GM19035 (cell line): ENCODE results near the gene DNAAF2.
A peak's percentile ranks its signal among the peaks of the same experiment; 100 is the strongest.
"Not testable (repeated sequence)": the region's sequence is repeated elsewhere in the genome, so short reads cannot be mapped to it uniquely, and the experiment has no call there.

Experiments used
- ATAC-seq: cut with Tn5 transposase; IDR thresholded peaks from one replicate; pipeline ENCODE4 v1.9.1; 2021; ENCODE audit not compliant: unreplicated experiment

DNAAF2 gene

DNA sequence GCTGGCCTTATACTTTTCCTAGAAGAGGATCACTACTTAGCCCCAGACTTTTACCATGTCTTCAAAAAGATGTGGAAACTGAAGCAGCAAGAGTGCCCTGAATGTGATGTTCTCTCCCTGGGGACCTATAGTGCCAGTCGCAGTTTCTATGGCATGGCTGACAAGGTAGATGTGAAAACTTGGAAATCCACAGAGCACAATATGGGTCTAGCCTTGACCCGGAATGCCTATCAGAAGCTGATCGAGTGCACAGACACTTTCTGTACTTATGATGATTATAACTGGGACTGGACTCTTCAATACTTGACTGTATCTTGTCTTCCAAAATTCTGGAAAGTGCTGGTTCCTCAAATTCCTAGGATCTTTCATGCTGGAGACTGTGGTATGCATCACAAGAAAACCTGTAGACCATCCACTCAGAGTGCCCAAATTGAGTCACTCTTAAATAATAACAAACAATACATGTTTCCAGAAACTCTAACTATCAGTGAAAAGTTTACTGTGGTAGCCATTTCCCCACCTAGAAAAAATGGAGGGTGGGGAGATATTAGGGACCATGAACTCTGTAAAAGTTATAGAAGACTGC, 12.9 kb downstream of the DNAAF2 start:
- no peak for ATAC-seq

DNA sequence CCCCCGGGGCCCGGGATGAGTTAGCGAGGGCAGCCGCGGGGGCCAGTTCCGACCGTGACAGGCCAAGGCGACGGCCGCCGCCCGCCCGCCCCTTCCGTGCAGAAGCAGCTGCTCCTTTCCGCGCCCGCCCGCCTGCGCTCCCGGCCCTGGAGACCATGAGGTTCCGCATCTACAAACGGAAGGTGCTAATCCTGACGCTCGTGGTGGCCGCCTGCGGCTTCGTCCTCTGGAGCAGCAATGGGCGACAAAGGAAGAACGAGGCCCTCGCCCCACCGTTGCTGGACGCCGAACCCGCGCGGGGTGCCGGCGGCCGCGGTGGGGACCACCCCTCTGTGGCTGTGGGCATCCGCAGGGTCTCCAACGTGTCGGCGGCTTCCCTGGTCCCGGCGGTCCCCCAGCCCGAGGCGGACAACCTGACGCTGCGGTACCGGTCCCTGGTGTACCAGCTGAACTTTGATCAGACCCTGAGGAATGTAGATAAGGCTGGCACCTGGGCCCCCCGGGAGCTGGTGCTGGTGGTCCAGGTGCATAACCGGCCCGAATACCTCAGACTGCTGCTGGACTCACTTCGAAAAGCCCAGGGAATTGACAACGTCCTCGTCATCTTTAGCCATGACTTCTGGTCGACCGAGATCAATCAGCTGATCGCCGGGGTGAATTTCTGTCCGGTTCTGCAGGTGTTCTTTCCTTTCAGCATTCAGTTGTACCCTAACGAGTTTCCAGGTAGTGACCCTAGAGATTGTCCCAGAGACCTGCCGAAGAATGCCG, 13.7 kb downstream of the DNAAF2 start:
- peak; percentile 27 for ATAC-seq

- ATAC-seq: peak; percentile 90
Measured at GRCh38 chr14:49620182-49621113, 14.6 kb downstream of the DNAAF2 start, which contains the start of the genes MGAT2 and RPL36AL. MGAT2 (plus strand) TSS chr14:49620799; CDS start chr14:49621269, 470 bp downstream. RPL36AL (minus strand) TSS chr14:49620626; CDS start chr14:49619104, 1,522 bp downstream.

- ATAC-seq: no peak
Measured at GRCh38 chr14:49619730-49620129, 15.3 kb downstream of the DNAAF2 start.

DNA sequence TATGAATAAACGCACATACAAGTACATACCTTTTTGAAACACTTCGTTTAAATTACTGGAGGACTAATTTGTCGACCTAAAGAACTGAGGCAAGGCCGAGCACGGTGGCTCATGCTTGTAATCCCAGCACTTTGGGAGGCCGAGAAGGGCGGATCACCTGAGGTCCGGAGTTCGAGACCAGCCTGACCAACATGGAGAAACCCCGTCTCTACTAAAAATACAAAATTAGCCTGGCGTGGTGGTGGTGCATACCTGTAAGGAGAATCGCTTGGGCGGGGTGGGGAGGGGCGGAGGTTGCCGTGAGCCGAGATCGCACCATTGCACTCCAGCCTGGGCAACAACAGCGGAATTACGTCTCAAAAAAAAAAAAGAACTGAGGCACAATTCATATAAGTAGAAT, 15.8 kb downstream of the DNAAF2 start:
- ATAC-seq: not testable (repeated sequence)

DNA sequence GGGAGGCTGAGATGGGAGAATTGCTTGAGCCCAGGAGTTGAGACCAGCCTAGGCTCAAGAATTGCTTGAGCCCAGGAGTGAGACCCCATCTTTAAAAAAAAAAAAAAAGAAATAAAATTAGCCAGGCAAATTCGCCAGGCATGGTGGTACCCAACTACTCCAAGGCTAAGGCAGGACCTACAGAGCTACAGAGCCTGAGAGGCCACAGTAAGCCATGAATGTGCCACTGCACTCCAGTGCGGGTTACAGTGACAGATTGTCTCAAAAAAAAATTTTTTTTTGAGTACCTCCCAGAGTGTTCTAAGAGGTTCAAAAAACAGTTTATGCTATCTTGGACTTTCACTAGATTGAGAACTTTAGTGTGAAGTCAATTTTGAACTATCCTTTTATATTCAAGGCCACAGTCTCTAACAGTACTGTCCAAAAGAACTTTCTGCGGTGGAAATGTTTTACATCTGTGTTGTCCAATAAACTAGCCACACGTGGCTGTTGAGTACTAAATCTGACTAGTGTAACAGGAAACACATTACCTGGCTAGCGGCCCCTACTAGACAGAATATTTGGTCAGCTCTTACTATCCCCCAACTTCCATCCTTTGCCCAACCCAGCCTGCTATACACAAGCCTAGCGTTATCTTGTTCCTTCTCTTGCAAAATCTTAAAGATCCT, 17.1 kb downstream of the DNAAF2 start:
- no peak for ATAC-seq

GRCh38 chr14:49615776-49616175, 19.3 kb downstream of the DNAAF2 start:
- no peak for ATAC-seq

GRCh38 chr14:49614196-49614595, 20.8 kb downstream of the DNAAF2 start:
- no peak for ATAC-seq

GRCh38 chr14:49612671-49613070, 22.4 kb downstream of the DNAAF2 start:
- ATAC-seq: no peak

- ATAC-seq: no peak
Measured at GRCh38 chr14:49612251-49612650, 22.8 kb downstream of the DNAAF2 start.

DNA sequence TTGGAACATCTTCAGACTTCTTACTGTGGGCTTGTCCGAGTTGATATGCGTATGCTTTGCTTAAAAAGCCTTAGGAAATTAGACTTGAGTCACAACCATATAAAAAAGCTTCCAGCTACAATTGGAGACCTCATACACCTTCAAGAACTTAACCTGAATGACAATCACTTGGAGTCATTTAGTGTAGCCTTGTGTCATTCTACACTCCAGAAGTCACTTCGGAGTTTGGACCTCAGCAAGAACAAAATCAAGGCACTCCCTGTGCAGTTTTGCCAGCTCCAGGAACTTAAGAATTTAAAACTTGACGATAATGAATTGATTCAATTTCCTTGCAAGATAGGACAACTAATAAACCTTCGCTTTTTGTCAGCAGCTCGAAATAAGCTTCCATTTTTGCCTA, 27.5 kb downstream of the DNAAF2 start:
- no peak for ATAC-seq

GRCh38 chr14:49598485-49599300, 36.4 kb downstream of the DNAAF2 start, which contains the start of gene LRR1:
LRR1 (plus strand) TSS chr14:49598940; CDS start chr14:49599021, 81 bp downstream.
- peak; percentile 55 for ATAC-seq

- no peak for ATAC-seq
Measured at GRCh38 chr14:49598189-49598484, 36.9 kb downstream of the DNAAF2 start.

DNA sequence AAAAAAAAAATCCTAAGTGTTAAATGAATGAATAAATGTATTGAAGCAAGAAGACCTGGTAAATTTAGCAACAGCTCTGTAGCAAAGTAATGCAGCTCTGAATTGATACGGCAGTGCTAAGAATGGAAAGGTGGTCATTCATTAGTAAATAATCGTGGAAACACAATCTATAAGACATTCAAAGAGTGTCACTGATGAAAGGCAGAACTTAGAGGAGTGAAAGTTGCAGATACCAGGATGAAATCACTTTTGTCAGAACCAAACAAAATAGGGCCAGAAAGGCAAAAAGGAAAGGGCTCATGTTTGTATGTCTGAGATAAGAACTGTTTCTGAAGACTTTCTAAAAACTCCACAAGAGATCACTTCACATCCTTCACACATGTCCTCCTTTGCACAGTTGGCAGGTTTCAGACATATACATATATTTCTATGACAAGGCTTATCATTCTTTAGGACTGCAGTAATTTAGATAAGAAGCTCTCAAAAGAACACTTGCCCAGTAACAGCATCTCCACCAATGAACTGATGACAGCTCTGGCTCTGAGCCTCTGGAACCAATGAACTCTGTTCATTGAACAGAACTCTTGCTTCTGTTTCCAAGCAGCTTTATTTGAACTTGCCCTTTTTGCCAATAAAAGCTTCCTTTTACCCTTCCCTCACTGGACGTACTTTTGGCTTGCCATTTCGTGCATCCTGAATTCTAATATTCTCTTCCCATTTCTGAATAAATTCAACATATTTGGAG, 40.5 kb downstream of the DNAAF2 start:
- no peak for ATAC-seq

DNA sequence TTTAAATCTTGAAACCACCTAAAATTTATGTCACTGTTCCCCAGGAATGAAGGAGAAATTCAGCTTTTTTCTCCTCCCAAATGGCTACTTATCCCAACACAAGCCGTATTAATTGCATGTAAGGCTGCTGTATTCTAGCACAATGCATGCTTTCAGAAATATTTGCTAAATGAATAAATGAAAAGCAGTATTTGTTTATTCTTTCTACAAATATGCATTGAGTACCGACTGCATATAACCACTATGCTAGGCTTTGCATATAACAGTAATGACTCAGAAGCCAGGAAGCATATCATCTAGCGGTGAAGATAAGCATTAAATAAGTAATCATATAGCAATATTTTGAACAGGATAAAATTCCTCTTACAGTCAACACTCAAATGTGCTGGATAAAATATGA, 42.0 kb downstream of the DNAAF2 start:
- ATAC-seq: no peak

GRCh38 chr14:49589387-49589786, 45.7 kb downstream of the DNAAF2 start:
- ATAC-seq: no peak

DNA sequence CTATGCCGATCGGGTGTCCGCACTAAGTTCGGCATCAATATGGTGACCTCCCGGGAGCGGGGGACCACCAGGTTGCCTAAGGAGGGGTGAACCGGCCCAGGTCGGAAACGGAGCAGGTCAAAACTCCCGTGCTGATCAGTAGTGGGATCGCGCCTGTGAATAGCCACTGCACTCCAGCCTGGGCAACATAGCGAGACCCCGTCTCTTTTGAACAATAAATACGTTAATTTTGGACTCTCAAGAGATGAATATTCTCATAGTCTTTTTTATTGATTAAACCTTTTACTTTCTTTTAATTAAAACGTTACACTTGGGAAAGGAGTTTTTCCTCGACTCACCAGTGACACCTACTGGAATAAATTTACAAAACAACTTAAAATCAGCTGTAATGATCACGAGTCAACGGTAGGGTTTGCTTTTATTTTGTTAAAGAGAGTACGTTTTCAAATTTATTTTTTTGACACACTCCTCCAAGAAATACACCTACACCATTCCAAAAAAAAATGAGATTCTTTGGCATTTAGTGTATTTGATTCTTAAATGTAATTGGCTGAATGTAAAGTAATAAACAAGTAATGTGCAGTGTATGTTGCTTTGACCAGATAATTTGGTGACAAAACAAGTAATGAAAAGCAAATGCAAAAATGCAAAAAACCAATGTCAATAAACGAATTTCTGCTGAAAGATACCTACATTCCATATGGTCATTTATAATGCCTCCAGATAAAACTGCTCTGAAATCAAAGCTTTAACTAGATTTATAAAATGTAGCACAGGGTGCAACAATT, 48.2 kb downstream of the DNAAF2 start:
- peak; percentile 30 for ATAC-seq

GRCh38 chr14:49585803-49586672, 49.0 kb downstream of the DNAAF2 start, which contains the start of gene RPS29:
RPS29 (minus strand) TSS chr14:49586380; CDS start chr14:49586346, 34 bp downstream.
- peak; percentile 89 for ATAC-seq
